Measurements from ENCODE around the gene SLC30A10. TPM values are rescaled to one million over a fixed set of nuclear protein-coding genes. Genes with fewer than 3 reads are reported as not detected.

The SLC30A10 gene
- polyA plus RNA-seq, 1 donor from 2014 or later: 5.3 TPM

DNA sequence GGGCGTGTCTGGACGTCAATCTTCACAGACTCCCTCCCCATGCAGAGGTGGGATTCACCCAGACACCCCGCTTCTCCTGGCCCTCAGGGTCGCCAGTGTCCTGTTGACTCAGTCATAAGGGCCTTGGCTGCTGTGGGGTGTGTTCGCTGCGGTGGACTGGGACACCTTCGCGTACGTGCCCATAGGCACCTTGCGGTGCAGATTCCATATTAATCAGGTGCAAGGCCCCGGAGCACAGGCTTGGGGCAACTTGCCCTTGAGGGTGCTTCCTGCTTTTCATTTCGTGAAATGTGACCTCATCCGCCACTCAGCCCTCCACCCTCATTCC, 398 bp upstream of the SLC30A10 start:
- no peaks in the 10 kb centered on the region for H3K79me2 ChIP-seq (replicated peaks; ENCODE audit: insufficient read depth, low read length)
- no peak overlapping the region for H3K4me2 ChIP-seq (ENCODE audit: low read length)
- TF ChIP-seq, protein P1, sequence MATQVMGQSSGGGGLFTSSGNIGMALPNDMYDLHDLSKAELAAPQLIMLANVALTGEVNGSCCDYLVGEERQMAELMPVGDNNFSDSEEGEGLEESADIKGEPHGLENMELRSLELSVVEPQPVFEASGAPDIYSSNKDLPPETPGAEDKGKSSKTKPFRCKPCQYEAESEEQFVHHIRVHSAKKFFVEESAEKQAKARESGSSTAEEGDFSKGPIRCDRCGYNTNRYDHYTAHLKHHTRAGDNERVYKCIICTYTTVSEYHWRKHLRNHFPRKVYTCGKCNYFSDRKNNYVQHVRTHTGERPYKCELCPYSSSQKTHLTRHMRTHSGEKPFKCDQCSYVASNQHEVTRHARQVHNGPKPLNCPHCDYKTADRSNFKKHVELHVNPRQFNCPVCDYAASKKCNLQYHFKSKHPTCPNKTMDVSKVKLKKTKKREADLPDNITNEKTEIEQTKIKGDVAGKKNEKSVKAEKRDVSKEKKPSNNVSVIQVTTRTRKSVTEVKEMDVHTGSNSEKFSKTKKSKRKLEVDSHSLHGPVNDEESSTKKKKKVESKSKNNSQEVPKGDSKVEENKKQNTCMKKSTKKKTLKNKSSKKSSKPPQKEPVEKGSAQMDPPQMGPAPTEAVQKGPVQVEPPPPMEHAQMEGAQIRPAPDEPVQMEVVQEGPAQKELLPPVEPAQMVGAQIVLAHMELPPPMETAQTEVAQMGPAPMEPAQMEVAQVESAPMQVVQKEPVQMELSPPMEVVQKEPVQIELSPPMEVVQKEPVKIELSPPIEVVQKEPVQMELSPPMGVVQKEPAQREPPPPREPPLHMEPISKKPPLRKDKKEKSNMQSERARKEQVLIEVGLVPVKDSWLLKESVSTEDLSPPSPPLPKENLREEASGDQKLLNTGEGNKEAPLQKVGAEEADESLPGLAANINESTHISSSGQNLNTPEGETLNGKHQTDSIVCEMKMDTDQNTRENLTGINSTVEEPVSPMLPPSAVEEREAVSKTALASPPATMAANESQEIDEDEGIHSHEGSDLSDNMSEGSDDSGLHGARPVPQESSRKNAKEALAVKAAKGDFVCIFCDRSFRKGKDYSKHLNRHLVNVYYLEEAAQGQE (IDR thresholded peaks at IDR 0.05; ENCODE audit: borderline replicate concordance): no peak
- no peak for TF ChIP-seq MXI1 (conservative IDR thresholded peaks at IDR 0.05; ENCODE audit: poor library complexity, severe bottlenecking)
- no peaks in the 10 kb centered on the region for H3K9me2 ChIP-seq (ENCODE audit: insufficient read depth, low read length)
- no peaks in the 10 kb centered on the region for H4K20me1 ChIP-seq (ENCODE audit: insufficient read depth)
- H2AFZ ChIP-seq (ENCODE audit: low read depth, low read length): peak overlapping the region; percentile 57
- H3K27me3 ChIP-seq (ENCODE audit: insufficient read depth, low read depth, low read length): peaks cover 21% of the 10 kb centered on the region
- H3K9me3 ChIP-seq (ENCODE audit: low read length): no peaks in the 10 kb centered on the region
- H3K4me3 ChIP-seq (ENCODE audit: low read length): peak overlapping the region; percentile 79
- no peaks in the 10 kb centered on the region for H3K36me3 ChIP-seq (ENCODE audit: insufficient read depth, low read length)
- no peaks in the 10 kb centered on the region for H3F3A ChIP-seq (ENCODE audit: insufficient read depth, low read length, poor library complexity, severe bottlenecking)
- H3K27ac ChIP-seq (ENCODE audit: low read length): no peak overlapping the region
- peak overlapping the region; percentile 69 for H3K9ac ChIP-seq (ENCODE audit: low read length)

- H3K9me3 ChIP-seq (ENCODE audit: low read length): no peaks in the 10 kb centered on the region
- H3K4me2 ChIP-seq (ENCODE audit: low read length): no peak overlapping the region
- no peak overlapping the region for H3K27ac ChIP-seq (ENCODE audit: low read length)
- H3F3A ChIP-seq (ENCODE audit: insufficient read depth, low read length, poor library complexity, severe bottlenecking): no peaks in the 10 kb centered on the region
- peak overlapping the region; percentile 57 for H2AFZ ChIP-seq (ENCODE audit: low read depth, low read length)
- peak overlapping the region; percentile 79 for H3K4me3 ChIP-seq (ENCODE audit: low read length)
- H3K36me3 ChIP-seq (ENCODE audit: insufficient read depth, low read length): no peaks in the 10 kb centered on the region
- H3K27me3 ChIP-seq (ENCODE audit: insufficient read depth, low read depth, low read length): peaks cover 21% of the 10 kb centered on the region
- peak overlapping the region; percentile 69 for H3K9ac ChIP-seq (ENCODE audit: low read length)
- TF ChIP-seq EP300 (conservative IDR thresholded peaks at IDR 0.05; ENCODE audit: poor library complexity, severe bottlenecking): no peak
- TF ChIP-seq TAF1 (IDR thresholded peaks at IDR 0.05; ENCODE audit: low read depth): no peak
- no peak for TF ChIP-seq EZH2 (IDR thresholded peaks at IDR 0.05; ENCODE audit: borderline replicate concordance, insufficient read depth, low read length, poor library complexity, severe bottlenecking)
- no peak for TF ChIP-seq MXI1 (conservative IDR thresholded peaks at IDR 0.05; ENCODE audit: poor library complexity, severe bottlenecking)
- TF ChIP-seq CTCF (IDR thresholded peaks at IDR 0.05; ENCODE audit: poor library complexity, severe bottlenecking): no peak
- TF ChIP-seq SMC3 (conservative IDR thresholded peaks at IDR 0.05; ENCODE audit: poor library complexity): no peak
- no peak for TF ChIP-seq RAD21 (conservative IDR thresholded peaks at IDR 0.05)
- TF ChIP-seq, protein P1 (IDR thresholded peaks at IDR 0.05; ENCODE audit: borderline replicate concordance): no peak
- no peak for TF ChIP-seq POLR2AphosphoS5 (IDR thresholded peaks at IDR 0.05)
- H4K20me1 ChIP-seq (ENCODE audit: insufficient read depth): no peaks in the 10 kb centered on the region
- H3K9me2 ChIP-seq (ENCODE audit: insufficient read depth, low read length): no peaks in the 10 kb centered on the region
- no peaks in the 10 kb centered on the region for H3K79me2 ChIP-seq (replicated peaks; ENCODE audit: insufficient read depth, low read length)
These were observed 930 bp downstream of the SLC30A10 start for GRCh38 chr1:219927298-219927955.

Measured in neural cell (in vitro differentiated cells).